SK-N-DZ (cell line): ENCODE results near the gene DOCK4.

Source experiments
- DNase-seq: peaks from one replicate; pipeline ENCODE4 v3.0.0-alpha.2; 2015; ENCODE audit warnings: low spot score

The DOCK4 gene

GRCh38 chr7:112161253-112162141, 44.7 kb downstream of the DOCK4 start:
- peak; percentile 28 for DNase-seq

- DNase-seq: no peak
Measured at GRCh38 chr7:112160771-112161150, 45.4 kb downstream of the DOCK4 start.

GRCh38 chr7:112160130-112160770, 45.9 kb downstream of the DOCK4 start:
- DNase-seq: peak; percentile 95

- no peak for DNase-seq
Measured at GRCh38 chr7:112159351-112159750, 46.8 kb downstream of the DOCK4 start.

GRCh38 chr7:112157072-112157471, 49.1 kb downstream of the DOCK4 start:
- no peak for DNase-seq

GRCh38 chr7:112156412-112156811, 49.8 kb downstream of the DOCK4 start:
- DNase-seq: no peak

GRCh38 chr7:112154690-112155089, 51.5 kb downstream of the DOCK4 start:
- DNase-seq: no peak

GRCh38 chr7:112152186-112152585, 54.0 kb downstream of the DOCK4 start:
- no peak for DNase-seq

GRCh38 chr7:112150823-112151641, 55.2 kb downstream of the DOCK4 start:
- DNase-seq: no peak

GRCh38 chr7:112149734-112150133, 56.5 kb downstream of the DOCK4 start:
- no peak for DNase-seq

GRCh38 chr7:112147793-112148361, 58.3 kb downstream of the DOCK4 start:
- DNase-seq: peak; percentile 65

GRCh38 chr7:112145206-112145605, 61.0 kb downstream of the DOCK4 start:
- DNase-seq: no peak

- no peak for DNase-seq
Measured at GRCh38 chr7:112144284-112145059, 61.7 kb downstream of the DOCK4 start.

GRCh38 chr7:112143582-112143981, 62.6 kb downstream of the DOCK4 start:
- DNase-seq: no peak

- DNase-seq: no peak
Measured at GRCh38 chr7:112143136-112143535, 63.1 kb downstream of the DOCK4 start.

GRCh38 chr7:112140600-112140999, 65.6 kb downstream of the DOCK4 start:
- no peak for DNase-seq

GRCh38 chr7:112138938-112139337, 67.3 kb downstream of the DOCK4 start:
- peak; percentile 76 for DNase-seq

GRCh38 chr7:112138325-112138852, 67.8 kb downstream of the DOCK4 start:
- DNase-seq: no peak

GRCh38 chr7:112137141-112138101, 68.8 kb downstream of the DOCK4 start:
- peak; percentile 64 for DNase-seq
